HepG2 (cell line): ENCODE measurements around the gene HRC. TPM values are rescaled to one million over a fixed set of nuclear protein-coding genes. Genes with fewer than 3 reads are reported as not detected.

Experiments used
- ARID3A ChIP-seq: IDR thresholded peaks from 2 replicates; pipeline ENCODE4 v1.6.1; 2012; ENCODE audit warnings: low read depth, low read length, improper control_type of control experiment
- EED ChIP-seq: sonication (generic); formaldehyde crosslinking; IDR thresholded peaks from 2 replicates; pipeline ENCODE4 v1.5.0; 2020; ENCODE audit warnings: mild to moderate bottlenecking, missing genetic modification reagents
- FOXO4 ChIP-seq: sonication (generic); formaldehyde crosslinking; conservative IDR thresholded peaks from 2 replicates; pipeline ENCODE4 v1.8.1; 2023; ENCODE audit warnings: missing genetic modification reagents
- HNRNPLL ChIP-seq: fragments of 200-400 bp; formaldehyde crosslinking; IDR thresholded peaks from 2 replicates; pipeline ENCODE4 v1.6.1; 2017; ENCODE audit warnings: mild to moderate bottlenecking, low read depth, low read length; ENCODE audit not compliant: poor library complexity, severe bottlenecking
- JUN ChIP-seq: sonication (generic); formaldehyde crosslinking; IDR thresholded peaks from 2 replicates; pipeline ENCODE4 v1.4.0; 2020; ENCODE audit warnings: mild to moderate bottlenecking, missing genetic modification reagents
- KAT2B ChIP-seq: fragments of 150-350 bp; IDR thresholded peaks from 2 replicates; pipeline ENCODE4 v1.6.1; 2014; ENCODE audit warnings: low read depth, low read length, borderline replicate concordance
- KLF9 ChIP-seq: IDR thresholded peaks from 2 replicates; pipeline ENCODE4 v1.6.1; 2016; ENCODE audit warnings: low read depth
- MEIS1 ChIP-seq: sonication (generic); formaldehyde crosslinking; IDR thresholded peaks from 2 replicates; pipeline ENCODE4 v1.9.0; 2021; ENCODE audit warnings: mild to moderate bottlenecking, missing genetic modification reagents, moderate library complexity, borderline replicate concordance
- PHB2 ChIP-seq: fragments of 450-650 bp; IDR thresholded peaks from 2 replicates; pipeline ENCODE4 v1.6.1; 2018; ENCODE audit not compliant: partially characterized antibody
- POGK ChIP-seq: sonication (generic); formaldehyde crosslinking; conservative IDR thresholded peaks from 2 replicates; pipeline ENCODE4 v1.8.0; 2022; ENCODE audit warnings: mild to moderate bottlenecking, moderate library complexity, missing genetic modification reagents
- RXRA ChIP-seq: sonication (generic); formaldehyde crosslinking; IDR thresholded peaks from 2 replicates; pipeline ENCODE4 v1.5.1; 2020; ENCODE audit warnings: missing genetic modification reagents
- SOX5 ChIP-seq: IDR thresholded peaks from 2 replicates; pipeline ENCODE4 v1.6.1; 2016; ENCODE audit warnings: borderline replicate concordance
- SPEN ChIP-seq: sonication (generic); formaldehyde crosslinking; IDR thresholded peaks from 2 replicates; pipeline ENCODE4 v1.5.1; 2020; ENCODE audit warnings: low read depth, mild to moderate bottlenecking, missing genetic modification reagents
- TRIM22 ChIP-seq: fragments of 450-650 bp; IDR thresholded peaks from 2 replicates; pipeline ENCODE4 v1.6.1; 2017
- ZFP91 ChIP-seq: sonication (generic); formaldehyde crosslinking; IDR thresholded peaks from 2 replicates; pipeline ENCODE4 v1.9.0; 2022; ENCODE audit warnings: missing genetic modification reagents, mild to moderate bottlenecking, borderline replicate concordance
- ZNF207 ChIP-seq: fragments of 450-650 bp; IDR thresholded peaks from 2 replicates; pipeline ENCODE4 v1.6.1; 2016; ENCODE audit warnings: antibody characterized with exemption, borderline replicate concordance
- ZNF563 ChIP-seq: sonication (generic); formaldehyde crosslinking; IDR thresholded peaks from 2 replicates; pipeline ENCODE4 v1.8.0; 2022; ENCODE audit warnings: mild to moderate bottlenecking, moderate library complexity, missing genetic modification reagents
- polyA plus RNA-seq, 8 experiments: library from polyadenylated mRNA; depleted of rRNA in 3 of 8; stranded (reverse) in 7 of 8; unstranded in 1 of 8; fragments of >200 nt; fragmentation: Illumina TruSeq in 4 of 8; extraction: Trizol in 4 of 8; gene quantifications; 2 replicates each; pipeline versions ENCODE4 v1.2.1 to v1.2.3, GENCODE V29; 2011 to 2016; ENCODE audit warnings: low read depth in 4 of 8, missing spikeins in 1 of 8, mixed read lengths in 1 of 8; ENCODE audit not compliant: insufficient read depth in 1 of 8
- total RNA-seq, 5 experiments: library from RNA; depleted of rRNA; stranded (reverse); fragments of >200 nt; fragmentation: Illumina TruSeq; extraction: Trizol; gene quantifications; 2 replicates each; pipeline ENCODE4 v1.2.3, GENCODE V29; 2016; ENCODE audit warnings: low read depth in 1 of 5

HRC gene
- total and polyA plus RNA-seq, 2 of the 13 experiments (the other 11 are each of a cell fraction or from before 2014, with no cell fraction given): 3.6 to 15.4 TPM

- TF ChIP-seq FOXO4 (CRISPR knock-in tag) (0 out of 2 replicates have a peak, but pooled peaks have one; percentile 41), ARID3A (no peak), ZNF563 (CRISPR knock-in tag) (no peak), ZFP91 (peak; percentile 81; the same call in 1 of the 2 replicates), TRIM22 (no peak), PHB2 (no peak), POGK (CRISPR knock-in tag) (no peak), SOX5 (CRISPR knock-in tag) (no peak), KAT2B (no peak), ZNF207 (no peak), MEIS1 (no peak), SPEN (CRISPR knock-in tag) (peak; percentile 14; the same call in 1 of the 2 replicates), JUN (CRISPR knock-in tag) (no peak), HNRNPLL (peak; percentile 19), EED (CRISPR knock-in tag) (no peak), KLF9 (CRISPR knock-in tag) (no peak), RXRA (CRISPR knock-in tag) (0 out of 2 replicates have a peak, but pooled peaks have one; percentile 19)
Measured at GRCh38 chr19:49114630-49115363, 40.4 kb downstream of the HRC start (continued).
